GM18511 (cell line): Measurements from ENCODE around the gene ASB13.

Experiments used
- ATAC-seq: cut with Tn5 transposase; IDR thresholded peaks from one replicate; pipeline ENCODE4 v1.9.1; 2021; ENCODE audit warnings: mild to moderate bottlenecking, moderate library complexity; ENCODE audit not compliant: unreplicated experiment

ASB13 gene, protein sequence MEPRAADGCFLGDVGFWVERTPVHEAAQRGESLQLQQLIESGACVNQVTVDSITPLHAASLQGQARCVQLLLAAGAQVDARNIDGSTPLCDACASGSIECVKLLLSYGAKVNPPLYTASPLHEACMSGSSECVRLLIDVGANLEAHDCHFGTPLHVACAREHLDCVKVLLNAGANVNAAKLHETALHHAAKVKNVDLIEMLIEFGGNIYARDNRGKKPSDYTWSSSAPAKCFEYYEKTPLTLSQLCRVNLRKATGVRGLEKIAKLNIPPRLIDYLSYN

DNA sequence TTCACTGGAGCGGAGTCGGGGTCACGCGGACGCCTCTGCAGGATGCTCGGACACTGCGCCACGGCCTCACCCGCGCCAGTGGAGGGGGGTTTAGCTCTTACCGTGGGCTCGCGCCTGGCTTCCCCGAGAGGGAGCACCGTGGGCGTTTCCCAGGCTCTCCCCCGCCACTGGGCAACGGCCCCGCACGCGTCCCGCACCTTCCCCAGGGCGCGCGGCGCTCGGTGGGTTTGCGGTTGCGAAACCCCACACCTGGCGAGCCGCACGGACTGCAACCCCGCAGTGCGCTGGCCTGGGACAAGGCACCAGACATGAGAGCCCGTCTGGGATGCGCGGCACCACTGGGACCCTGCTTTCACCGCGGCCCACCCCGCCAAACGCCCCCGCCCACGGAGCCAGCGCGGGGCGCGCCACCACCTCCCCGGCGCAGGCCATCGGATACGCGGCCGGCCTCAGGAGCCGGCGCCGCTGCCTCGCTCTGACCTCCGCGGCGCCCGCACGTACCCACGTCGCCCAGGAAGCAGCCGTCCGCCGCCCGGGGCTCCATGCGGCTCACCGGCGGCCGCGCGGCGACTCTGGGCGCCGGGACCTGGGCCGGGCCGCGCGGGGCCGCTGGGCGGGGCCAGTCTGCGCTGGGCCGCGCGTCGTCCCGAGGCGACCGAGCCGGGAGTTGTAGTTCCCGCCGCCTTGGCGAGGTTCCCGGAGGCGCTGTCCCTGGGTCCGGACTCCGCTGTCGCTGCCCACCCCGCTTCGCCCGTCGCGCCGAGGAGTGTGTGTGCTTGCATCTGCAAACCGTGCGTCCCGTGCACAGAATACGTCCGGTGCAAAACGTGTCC lies at the start of gene ASB13:
TSS of gene ASB13 (minus strand) at position 588 of the 833 bp plus-strand sequence. CDS start at position 544, 44 bp downstream.
- ATAC-seq: peak; percentile 74

DNA sequence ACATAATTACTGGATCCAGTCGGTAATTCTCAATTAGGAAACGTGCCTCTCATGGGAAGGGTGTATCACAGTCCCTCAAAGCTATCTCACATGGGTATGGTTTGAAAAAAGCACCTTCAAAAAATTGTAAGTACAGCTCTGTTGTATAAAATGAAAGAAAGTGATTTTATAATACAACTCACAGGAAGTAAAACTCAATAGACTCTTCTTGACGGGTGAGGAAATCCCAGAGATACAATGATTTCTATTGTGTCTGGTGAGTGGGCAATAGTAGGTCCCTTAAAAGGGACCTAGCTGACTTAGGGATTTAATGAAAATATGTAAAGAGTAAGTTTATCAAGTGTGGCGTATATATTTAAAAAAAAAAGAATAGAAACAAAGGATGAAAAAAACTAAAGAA lies 45.2 kb upstream of the ASB13 start:
- no peak for ATAC-seq

DNA sequence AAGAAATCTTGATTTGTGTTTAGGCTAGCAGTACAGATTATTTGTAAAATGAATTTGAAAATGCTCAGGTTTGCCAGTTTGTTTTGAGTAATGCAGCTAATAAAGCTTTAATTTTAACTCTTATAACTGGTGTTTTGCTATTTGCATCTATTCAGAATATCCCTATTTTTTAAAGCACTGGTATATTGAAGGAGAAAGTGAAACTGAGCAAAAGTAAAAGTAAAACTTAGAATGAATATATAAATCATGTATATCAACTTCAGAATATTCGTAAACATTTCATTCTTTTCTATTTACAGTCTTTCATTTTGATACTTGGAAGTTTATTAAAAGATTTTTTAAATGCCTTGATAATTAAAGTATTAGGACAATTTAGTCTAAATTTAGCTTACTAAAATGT lies 44.5 kb upstream of the ASB13 start:
- no peak for ATAC-seq

DNA sequence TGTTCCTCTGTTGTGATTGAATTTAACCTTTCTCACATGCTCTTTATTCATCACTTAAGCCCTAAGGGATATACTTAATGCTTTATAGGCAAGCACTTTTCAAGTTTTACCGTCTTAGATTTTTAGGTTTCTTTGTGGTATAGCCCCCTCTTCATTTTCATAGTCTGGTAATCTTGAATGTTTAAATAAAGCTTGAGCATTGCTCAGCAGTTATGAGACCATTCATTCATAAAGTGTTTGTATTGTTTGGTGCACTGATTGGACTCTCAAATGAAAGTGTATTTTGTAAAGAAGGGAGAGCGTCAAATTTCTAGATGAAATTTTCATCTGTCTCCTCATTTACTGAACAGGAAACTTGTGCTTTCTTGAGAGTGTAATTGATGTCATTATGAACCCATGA lies 43.5 kb upstream of the ASB13 start:
- no peak for ATAC-seq

DNA sequence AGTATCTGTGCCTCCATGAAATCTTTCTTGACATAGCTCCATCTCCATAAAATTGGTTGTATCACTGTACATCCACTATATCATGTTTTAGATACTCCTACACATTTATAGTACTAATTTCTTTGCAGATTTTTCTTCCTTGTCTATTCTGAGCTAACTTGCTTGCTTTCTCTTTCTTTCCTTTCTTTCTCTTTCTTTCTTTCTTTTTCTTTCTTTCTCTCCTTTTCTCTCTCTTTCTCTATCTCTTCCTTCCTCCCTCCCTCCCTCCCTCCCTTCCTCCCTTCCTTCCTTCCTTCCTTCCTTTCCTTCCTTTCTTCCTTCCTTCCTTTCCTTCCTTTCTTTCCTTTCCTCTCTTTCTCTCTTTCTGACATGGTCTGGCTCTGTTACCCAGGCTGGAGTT lies 42.0 kb upstream of the ASB13 start:
- no peak for ATAC-seq

DNA sequence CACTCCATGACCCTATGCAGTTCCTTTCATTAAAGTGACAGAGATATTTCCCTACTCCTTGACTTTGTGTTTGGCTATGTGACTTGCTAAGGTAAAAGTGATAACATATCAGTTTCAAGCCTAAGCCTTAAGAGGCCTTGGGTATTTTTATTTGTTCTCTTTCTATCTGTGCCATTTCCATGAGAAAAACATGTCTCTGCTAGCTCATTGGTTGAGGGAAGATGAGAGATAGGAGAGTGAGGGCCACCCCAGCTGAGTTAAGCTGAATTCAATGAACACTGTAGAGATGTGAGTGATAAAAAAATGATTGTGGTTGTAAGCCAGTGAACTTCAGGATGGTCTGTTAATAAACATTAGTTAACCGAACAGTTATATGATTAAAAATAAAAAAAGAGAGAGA lies 31.7 kb upstream of the ASB13 start:
- no peak for ATAC-seq

DNA sequence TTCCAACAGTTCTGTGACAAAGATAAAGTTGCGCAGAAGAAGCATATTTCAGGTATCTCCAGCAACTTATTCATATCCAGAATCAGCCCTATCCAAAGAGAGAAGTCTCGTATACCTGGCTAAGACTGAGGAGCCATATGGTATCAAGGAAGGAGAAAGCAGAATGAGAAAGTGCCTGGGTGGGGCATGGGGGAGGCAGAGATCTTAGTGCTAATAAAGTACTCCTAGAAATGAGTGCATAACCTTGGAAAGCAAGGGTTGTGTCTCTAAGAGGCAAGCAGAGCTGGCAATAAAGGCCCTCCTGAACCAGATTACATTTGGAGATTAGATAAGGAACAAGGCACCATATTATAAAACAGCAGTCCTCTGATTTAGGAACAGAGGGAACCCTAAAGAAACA lies 30.9 kb upstream of the ASB13 start:
- no peak for ATAC-seq

DNA sequence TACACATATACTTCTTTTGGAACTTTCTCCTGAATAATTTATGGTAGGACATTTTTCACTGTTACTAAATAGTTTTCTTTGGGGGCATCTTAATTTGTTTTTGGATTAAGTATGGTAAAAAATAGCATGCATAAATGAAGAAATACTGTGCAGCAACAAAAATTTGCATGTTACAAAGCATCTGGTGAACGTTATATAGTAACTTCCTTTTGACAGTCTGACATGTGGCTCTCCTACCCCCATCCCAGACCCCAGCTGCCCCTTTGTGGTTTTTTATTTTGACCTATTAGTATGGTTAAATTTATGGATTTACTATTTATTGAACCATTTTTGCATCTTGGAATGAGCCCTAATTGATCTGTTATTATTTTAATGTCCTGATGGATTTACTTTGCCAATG lies 28.2 kb upstream of the ASB13 start:
- no peak for ATAC-seq

DNA sequence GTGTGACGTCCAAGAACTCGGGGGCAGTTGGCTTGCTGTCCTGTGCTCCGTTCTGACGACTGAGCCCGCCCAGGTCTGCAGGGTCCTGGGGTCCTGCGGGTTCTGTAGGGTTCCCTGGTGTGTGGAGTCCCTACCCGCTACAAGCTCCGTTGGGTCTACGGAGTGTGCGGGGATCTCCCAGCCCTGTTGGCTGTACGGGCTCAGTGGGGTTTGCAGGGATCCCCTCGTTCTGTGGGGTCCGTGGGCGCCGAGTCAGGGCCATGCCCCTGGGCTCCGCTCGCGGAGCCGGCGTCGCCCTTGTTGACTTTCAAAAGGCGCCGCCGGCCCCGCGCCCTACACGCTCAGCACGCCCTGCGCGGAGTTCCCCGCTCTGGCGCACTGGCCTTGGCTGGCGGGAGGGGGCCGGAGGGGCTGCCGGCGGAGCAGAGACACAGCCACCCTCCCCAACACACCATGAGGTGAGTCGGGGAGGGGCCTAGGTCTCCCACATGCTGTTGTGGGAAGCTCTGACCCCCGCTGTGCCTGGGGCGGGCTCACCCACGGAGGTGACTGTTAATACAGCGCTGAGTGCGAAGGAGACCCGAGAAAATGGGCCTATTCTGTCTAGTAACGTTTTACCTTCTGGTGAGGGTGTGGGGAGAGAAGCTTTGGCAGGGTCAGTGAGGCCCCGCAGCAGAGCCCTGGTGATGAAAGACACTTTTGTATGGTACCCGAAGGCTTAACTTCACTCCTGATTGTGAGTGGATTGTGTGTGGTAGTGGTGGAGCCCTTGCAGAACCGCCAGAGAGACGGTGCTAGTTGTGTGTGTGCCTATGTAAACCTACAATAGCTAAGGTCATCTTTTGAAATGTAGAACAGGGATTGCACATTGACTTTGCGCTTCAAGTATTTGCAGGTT lies 26.3 kb upstream of the ASB13 start:
- ATAC-seq: peak; percentile 84

DNA sequence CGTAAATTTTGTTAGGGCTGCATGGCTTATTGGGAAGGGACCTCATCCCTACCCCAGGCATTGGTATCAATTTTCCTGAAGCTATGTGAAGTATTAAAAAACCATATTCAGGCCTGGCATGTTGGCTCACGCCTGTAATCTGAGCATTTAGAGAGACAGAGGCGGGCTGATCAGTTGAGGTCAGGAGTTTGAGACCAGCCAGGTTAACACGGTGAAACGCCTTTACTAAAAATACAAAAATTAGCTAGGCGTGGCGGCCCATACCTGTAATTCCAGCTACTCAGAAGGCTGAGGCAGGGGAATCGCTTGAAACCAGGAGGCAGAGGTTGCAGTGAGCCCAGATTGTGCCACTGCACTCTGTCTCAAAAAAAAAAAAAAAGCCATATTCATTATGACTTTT lies 25.4 kb upstream of the ASB13 start:
- no peak for ATAC-seq

DNA sequence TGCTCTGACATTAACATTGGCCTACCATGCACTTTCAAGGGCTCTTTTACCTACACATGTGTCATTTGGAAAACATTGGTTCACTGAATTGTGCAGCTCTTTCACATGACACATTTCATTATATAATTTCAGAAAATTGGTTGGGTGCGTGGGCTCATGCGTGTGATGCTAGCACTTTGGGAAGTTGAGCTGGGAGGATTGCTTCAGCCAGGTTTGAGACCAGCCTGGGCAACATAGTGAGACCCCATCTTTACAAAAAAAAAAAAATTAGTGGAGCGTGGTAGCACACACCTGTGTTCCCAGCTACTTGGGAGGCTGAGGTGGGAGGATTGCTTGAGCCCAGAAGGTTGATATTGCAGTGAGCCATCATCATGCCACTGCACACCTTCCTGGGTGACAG lies 22.2 kb upstream of the ASB13 start:
- ATAC-seq: no peak

DNA sequence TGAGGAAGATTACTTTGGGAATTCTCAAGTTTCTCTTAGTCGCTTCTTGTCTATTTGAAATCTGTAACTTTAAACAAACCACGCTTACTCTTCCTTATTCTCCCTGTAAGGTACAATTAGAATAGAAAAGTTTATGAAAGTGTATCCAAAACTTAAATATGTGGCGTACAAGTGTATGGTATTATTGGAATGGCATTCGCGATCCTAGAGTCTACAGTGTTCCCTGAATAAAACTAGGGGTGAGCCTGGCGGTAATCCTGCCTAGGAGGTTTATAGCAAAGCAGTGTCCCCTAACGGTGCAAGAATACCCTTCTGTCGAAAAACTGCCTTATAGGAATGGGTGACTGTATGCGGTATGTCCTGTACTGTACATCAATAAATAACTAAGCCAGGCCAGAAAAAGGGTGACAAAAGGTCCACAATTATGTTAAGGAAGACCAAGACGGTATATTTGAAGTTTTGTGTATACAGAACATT lies 19.4 kb upstream of the ASB13 start:
- ATAC-seq: no peak

DNA sequence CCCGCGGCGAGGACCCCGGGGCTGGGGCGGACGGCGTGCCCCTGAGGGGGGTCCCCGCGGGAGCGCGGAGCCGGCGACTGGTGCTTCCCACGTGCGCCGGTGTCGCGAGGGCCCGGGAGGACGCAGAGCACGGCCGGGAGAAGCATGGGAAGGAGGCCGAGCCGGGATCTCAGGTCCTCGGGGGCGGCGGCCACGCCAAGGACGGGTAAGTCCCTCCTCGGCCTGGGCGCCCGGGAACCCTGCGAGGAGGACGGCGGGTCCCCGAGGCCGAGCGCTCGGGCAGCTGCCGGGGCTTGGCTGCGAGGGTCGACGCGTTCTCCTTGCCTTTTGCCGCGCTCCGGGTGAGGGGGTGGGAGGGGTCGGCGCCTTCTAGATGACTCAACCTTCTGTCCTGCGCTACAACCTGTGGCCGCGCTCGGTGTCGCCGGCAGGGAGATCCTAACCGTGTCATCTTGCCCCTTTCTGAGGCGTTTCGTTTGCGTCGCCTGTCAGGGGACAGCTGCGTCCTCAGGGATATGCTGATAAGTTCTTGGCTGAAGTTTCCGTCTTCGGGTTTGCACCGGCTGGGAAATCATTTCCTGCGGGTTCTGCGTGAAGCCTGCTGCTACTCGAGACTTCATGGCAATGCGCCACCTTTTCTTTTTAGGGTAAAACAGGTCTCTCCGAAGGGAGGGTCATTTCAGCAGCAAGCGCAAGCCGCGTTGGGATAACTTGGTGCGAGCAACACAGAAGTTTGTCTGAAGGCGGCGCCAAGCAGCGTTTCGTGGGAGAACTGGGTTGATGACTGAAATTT lies 18.8 kb upstream of the ASB13 start:
- peak; percentile 63 for ATAC-seq

DNA sequence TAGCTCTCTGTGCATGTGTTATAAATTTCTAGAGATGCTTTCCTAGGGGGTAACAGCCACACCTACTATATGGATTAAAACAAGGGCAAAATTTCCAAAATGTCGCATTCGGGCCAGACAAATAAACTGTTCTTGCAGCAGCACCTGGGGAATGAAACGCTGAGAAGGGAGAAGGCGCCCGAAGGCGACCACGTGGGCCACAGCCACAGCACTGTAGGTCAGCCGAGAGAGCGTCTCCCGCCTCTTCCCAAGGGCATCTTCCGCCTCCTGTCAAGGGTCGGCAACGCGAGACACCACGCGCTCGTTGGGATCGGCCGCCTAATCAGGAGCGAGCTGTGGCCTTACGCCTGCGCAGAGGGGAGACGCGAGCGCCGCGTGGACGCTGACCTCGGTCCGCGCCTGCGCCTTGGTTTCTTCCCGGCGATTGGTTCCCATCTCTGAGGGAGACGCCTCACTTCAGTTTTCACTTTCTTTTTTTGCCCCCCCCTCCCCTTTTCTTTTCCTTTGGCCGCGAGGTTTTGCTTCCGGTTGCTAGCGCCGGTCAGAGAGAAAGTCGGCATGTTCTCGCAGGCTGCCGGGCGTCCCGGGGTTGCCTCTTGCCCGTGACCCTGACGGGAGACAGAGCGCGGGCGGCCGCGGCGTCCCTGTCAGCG lies 18.0 kb upstream of the ASB13 start, which contains the start of gene TASOR2:
TSS of gene TASOR2 (plus strand) at position 521 of the 653 bp plus-strand sequence. CDS start 35,805 bp downstream, outside the sequence.
- peak; percentile 74 for ATAC-seq

DNA sequence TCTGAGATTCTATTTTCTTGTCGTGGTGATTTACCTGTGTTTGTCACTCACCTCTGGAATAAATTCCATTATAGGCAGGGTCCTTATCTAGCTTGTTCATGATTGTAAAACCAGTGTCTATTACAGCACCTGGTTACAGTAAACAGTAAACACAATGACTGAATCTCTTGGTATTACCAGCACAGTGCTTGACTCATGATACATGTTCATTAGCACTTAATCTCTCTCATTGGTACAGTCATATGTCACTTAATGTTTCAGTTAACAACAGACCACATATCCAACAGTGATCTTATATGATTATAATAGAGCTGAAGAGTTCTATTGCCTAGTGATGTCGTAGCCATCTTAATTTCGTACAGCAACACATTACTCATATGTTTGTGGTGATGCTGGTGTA lies 16.7 kb upstream of the ASB13 start:
- ATAC-seq: no peak

DNA sequence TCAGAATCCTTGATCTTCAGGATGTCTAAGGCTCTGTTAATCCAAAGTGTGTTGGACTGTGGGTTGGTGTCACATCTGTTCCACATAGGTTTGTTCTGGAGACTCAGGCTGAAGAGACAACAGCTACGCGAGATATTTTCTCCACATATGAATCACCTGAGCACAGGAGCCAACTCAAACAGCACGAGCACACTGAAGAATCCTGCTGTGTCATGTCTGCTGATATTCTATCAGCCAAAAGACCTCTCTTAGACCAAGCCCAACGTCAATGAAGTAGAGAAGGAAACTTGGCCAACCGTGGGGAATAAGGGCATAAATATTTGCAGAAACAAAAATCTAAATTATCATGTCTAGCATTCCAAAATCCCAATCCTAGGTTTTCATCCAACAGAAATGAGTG lies 15.5 kb upstream of the ASB13 start:
- ATAC-seq: no peak

DNA sequence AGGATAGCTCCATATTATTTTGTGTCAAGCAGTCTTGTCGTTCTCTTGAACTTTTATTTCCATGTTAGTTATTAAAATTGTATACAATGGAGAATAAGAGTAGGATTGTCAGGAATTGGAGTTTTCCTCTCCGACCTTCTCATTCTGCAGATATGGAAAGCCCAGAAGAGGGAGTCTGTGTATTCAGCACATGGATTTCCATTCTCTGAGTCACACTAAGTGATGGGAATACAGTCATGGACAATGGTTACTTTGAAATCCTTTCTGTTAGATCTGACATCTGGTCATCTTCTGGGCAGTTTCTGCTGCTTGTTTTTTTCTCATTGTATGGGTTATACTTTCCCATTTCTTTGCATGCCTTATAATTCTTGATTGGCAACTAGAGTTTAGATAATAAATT lies 13.2 kb upstream of the ASB13 start:
- no peak for ATAC-seq

DNA sequence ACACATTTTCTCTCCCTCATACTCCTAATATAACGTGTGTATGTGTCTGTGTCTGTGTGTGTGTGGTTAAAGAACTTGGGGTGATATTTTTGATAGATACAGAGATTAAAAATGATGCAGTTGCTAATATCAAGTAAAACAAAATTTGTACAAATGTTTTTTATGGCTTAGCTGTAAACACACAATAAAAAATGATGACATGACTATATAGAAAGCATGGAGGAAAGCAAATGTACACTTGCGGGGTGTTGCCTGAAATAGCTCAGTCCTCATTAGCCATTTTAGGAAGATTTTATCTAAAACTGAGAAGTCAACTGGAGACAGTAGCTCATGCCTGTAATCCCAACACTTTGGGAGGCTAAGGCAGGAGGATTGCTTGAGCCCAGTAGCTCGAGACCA lies 12.6 kb upstream of the ASB13 start:
- ATAC-seq: no peak

DNA sequence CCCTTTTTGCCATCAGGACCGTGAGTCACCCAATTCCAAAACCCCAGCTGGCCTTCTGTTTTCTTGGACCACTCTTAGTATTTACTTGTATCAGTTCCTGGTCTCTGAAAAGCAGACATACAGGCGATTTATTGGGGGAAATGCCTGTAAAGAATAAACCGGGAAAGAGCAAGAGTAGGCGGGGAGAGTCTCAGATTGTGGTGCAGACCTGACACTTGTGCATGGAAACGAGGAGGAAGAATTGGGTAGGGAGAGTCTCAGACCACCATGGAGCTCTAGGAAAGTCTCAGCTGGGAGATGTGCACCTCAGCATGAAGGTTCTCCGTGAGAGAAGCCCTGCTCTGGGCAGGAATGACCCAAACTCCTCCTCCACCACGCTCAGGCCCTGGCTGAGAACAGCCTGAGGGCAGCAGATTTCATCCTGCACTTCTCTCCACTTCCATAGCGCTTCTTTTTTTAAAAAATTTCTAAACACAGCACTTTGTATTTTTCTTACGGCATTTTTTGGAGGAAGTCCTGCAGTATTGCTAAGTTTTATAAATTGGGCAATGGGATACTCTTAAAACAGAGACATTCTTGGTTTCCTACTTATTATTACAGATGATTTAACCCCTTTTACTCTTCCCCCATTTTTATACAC lies 12.1 kb upstream of the ASB13 start:
- ATAC-seq: no peak
